Measurements from ENCODE around the gene BRD9. TPM values are rescaled to one million over a fixed set of nuclear protein-coding genes. Genes with fewer than 3 reads are reported as not detected.
"Not testable (repeated sequence)": the region's sequence is repeated elsewhere in the genome, so short reads cannot be mapped to it uniquely, and the experiment has no call there.

The BRD9 gene
- total RNA-seq, 1 experiment from 2014 or later = 77.6 TPM

DNA sequence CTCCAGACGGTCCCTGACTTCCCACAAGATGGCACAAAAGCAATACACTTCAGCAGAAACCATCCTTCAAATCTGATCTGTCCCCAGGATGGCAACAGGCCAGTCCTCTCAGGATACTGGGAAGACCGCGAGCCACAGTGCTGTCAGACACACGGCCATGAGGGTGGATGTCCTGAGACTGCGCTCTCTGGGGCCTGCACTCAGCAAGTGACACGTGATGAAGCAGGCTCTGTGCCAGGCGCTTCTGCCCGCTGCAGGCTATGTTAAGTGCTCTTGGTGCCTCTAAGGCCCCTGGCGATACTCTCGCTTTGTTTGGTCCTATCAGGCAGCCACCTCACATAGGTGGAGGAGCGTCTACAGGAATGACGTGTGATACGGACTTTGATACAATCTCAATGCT lies 7.1 kb downstream of the BRD9 start:
- no peak overlapping the region for H3K4me3 ChIP-seq
- H3K36me3 ChIP-seq = peaks cover 100% of the 10 kb centered on the region
- H3K27ac ChIP-seq = no peak overlapping the region
- no peaks in the 10 kb centered on the region for H3K27me3 ChIP-seq (replicated peaks)
- H3K9me3 ChIP-seq (replicated peaks) = no peaks in the 10 kb centered on the region
- no peak for DNase-seq (ENCODE audit: low read depth in 1 of 2, low spot score in 2 of 2)
- H3K4me1 ChIP-seq (replicated peaks) = no peaks in the 10 kb centered on the region

DNA sequence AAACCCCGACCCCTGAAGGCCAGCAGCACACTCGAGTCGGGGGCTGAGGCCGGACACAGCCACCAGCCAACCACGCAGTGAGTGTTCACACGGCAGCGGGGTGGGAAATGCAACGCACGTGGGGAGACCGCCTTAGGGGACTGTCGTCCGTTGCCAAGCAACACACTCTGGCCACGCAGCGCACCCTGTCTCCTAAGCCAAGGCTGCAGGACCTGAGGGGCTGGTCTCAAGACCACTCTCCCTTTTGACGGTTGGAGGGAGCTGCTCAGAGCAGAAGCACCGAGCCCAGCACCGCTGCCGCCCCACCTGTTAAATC lies 7.5 kb downstream of the BRD9 start:
- peaks cover 97% of the 10 kb centered on the region for H3K36me3 ChIP-seq
- no peak for DNase-seq (ENCODE audit: low read depth in 1 of 2, low spot score in 2 of 2)

DNA sequence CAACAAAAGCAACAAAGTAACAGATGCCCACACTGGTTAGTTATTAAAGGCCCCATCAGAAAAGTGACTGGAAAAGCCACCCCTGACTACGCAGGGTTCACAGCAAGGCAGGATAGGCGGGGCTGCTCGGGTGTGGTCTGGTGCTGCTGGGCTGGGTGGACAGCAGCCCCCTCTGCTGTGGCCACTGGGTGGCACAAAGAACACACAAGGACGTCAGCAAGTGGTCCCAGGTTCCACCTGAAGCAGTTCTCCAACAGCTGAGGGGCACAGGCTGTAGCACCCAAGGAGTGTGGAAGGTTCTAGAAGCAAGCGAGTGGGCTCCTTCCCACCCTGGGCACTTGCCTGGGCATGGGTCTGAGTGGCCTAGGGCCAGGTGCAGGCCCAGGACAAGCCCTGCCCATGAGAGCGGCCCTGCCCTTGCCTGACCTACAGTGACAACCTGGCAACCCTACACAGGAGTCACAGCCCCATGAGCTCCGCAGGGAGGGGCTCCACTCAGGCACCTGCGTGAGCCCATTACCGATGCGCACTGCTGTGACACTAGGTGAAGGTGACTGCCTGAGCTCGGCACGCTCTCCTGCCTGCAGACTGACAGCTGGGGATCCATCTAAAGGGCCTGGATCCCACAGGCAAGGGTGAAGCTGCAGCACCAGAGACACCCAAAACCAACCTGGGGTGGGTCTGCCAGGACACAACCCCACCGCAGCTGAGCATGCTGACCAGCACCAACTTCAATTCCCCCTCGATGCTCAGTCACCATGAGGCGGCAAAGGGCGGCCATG lies 8.1 kb downstream of the BRD9 start:
- Histone ChIP-seq H3K36me3 (peaks cover 91% of the 10 kb centered on the region), H3K4me3 (no peak overlapping the region), H3K27ac (no peak overlapping the region), H3K27me3 (replicated peaks) (no peaks in the 10 kb centered on the region), H3K9me3 (replicated peaks) (no peaks in the 10 kb centered on the region), H3K4me1 (replicated peaks) (no peaks in the 10 kb centered on the region)
- no peak for DNase-seq (ENCODE audit: low read depth in 1 of 2, low spot score in 2 of 2)

More for the DNA sequence above, 7.5 kb downstream of the BRD9 start:
- H3K9me3 ChIP-seq (replicated peaks) = no peaks in the 10 kb centered on the region
- no peaks in the 10 kb centered on the region for H3K4me1 ChIP-seq (replicated peaks)
- no peak overlapping the region for H3K27ac ChIP-seq
- no peaks in the 10 kb centered on the region for H3K27me3 ChIP-seq (replicated peaks)
- H3K4me3 ChIP-seq = no peak overlapping the region

DNA sequence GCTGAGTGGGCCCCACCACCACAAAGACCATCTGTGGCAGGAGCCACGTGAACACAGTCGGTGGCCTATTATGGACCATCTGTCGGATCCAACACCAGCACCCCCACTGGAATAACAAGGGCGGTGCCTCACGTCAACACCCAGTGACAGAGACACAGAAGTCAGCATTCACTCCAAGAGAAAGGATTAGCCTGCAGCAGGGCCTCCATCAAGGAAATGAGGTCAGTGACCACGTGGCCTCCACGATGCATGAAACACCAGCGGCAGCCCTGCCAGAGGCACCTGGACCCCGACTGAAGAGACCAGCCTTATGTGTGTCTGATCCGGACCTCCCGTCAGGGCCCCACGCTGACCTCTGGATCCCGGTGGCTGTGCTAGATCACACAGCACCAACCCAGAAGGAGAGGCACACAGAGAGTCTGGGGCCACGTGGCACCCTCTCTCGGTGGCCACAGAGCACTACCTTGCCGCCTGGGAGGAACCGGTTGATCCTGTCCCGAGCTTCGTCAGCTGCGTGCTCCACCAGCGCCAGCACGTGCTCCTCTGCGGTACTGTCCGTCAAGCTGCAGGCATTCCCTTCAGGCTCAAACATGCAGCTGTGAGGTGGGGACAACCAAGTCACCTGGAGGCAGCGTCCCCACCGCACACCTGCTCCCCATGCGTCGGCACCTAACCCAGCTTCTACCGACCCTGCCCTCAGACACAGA lies 9.0 kb downstream of the BRD9 start:
- Histone ChIP-seq H3K27ac (no peak overlapping the region), H3K4me1 (replicated peaks) (no peaks in the 10 kb centered on the region), H3K27me3 (replicated peaks) (no peaks in the 10 kb centered on the region), H3K4me3 (no peak overlapping the region), H3K36me3 (peaks cover 82% of the 10 kb centered on the region), H3K9me3 (replicated peaks) (no peaks in the 10 kb centered on the region)
- no peak for DNase-seq (ENCODE audit: low read depth in 1 of 2, low spot score in 2 of 2)

DNA sequence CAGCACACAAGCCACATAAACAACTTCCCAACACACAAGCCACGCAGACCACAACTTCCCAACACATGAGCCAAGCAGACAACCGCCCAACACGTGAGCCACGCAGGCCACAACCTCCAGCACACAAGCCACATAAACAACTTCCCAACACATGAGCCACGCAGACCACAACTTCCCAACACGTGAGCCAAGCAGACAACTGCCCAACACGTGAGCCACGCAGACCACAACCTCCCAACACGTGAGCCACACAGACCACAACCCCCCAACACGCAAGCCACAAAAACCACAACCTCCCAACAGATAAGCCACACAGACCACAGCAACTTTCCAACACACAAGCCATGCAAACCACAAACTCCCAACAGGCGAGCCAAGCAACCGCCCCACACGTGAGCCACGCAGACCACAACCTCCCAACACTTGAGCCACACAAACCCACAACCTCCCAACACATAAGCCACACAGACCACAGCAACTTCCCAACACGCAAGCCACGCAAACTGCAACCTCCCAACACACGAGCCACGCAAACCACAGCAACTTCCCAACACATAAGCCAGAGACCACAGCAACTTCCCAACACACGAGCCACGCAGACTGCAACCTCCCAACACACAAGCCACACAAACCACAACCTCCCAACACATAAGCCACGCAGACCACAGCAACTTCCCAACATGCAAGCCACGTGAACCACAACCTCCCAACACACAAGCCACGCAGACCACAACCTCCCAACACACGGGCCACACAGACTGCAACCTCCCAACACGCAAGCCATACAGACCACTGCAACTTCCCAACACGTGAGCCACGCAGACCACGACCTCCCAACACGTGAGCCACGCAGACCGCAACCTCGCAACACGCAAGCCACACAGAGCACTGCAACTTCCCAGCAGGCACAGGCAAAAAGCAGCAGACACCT lies 10.1 kb downstream of the BRD9 start:
- Histone ChIP-seq H3K36me3 (peaks cover 79% of the 10 kb centered on the region), H3K27ac (no peak overlapping the region), H3K4me3 (no peak overlapping the region), H3K4me1 (replicated peaks) (no peaks in the 10 kb centered on the region), H3K9me3 (replicated peaks) (no peaks in the 10 kb centered on the region), H3K27me3 (replicated peaks) (no peaks in the 10 kb centered on the region)
- no peak for DNase-seq (ENCODE audit: low read depth in 1 of 2, low spot score in 2 of 2)

DNA sequence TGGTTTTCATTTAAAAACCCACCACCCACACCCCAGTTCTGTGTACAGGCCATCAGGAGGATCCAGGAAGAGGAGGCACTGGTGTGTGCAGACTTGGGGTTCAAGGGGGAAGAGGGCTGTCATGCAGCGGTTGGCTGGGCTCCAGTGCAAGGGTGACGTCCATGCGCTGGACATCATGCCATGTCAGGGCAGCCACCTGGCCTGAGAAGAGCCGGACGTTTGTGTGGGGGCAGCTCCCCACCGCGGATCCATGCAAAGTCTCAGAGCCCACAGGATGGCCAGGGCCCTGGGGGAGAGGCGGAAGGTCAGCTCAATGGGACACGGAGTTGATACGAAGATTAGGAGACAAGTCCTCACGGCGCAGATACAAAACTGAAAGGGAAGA lies 11.1 kb downstream of the BRD9 start:
- H3K9me3 ChIP-seq (replicated peaks) = no peaks in the 10 kb centered on the region
- no peak overlapping the region for H3K27ac ChIP-seq
- DNase-seq (ENCODE audit: low read depth in 1 of 2, low spot score in 2 of 2) = no peak
- peaks cover 79% of the 10 kb centered on the region for H3K36me3 ChIP-seq
- no peaks in the 10 kb centered on the region for H3K4me1 ChIP-seq (replicated peaks)
- H3K27me3 ChIP-seq (replicated peaks) = no peaks in the 10 kb centered on the region
- H3K4me3 ChIP-seq = no peak overlapping the region

DNA sequence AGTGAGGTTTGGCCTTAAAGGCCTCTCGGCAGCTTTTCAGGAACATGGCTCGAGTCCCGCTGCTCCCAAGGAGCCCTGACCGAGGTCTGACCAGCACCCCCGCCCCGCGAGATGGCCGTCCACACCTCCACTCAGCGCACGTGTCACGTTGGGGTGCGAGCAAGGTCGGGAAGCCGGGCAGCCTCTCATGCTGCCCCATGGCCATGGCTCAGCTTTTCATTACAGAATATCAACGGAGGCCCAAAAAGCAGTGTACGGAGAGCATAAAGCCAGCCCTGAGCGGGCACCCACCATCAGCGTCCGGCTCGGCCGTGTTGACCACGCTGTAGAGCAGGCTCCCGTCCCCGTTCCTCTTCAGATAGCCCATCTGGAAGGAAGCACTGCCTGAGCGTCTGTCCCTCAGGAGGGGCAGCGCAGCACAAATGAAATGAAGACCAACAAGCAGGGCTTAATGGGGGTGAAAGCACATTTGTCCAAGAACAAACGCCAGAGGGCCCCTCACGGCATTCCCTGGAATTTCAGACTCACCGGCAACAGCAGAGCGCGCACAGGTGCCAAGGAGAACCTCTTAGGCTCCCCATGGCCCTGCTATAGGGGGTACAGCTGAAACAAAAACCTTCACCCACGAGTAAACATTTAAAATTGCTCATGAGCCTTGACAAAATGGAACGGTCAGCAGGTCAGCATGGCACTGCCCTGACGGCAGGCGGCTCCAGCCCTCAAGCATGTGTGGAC lies 11.6 kb downstream of the BRD9 start:
- DNase-seq (ENCODE audit: low read depth in 1 of 2, low spot score in 2 of 2) = no peak
- no peak overlapping the region for H3K4me3 ChIP-seq
- H3K9me3 ChIP-seq (replicated peaks) = no peaks in the 10 kb centered on the region
- no peak overlapping the region for H3K27ac ChIP-seq
- H3K4me1 ChIP-seq (replicated peaks) = no peaks in the 10 kb centered on the region
- peaks cover 79% of the 10 kb centered on the region for H3K36me3 ChIP-seq
- no peaks in the 10 kb centered on the region for H3K27me3 ChIP-seq (replicated peaks)

DNA sequence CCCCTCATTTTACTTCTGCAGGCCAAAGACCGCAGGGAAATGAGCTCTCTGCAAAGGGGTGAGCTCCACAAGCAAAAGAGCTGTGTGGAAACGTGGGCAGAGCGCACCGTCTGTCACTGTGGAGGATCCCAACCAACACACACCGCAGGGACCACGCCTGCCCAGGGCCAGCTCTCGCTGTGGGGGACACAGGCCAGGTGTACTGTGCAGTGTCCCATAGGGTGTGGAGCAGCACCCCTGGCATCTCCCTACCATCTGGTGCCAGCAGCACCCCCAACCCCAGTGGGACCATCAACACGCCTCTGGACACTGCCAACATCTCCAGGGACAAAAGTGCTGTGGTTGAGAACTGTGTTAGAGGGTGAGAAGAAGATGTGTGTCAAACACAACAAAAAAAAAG lies 13.9 kb downstream of the BRD9 start:
- H3K4me1 ChIP-seq (replicated peaks); H3K4me3 ChIP-seq; H3K9me3 ChIP-seq (replicated peaks); H3K27me3 ChIP-seq (replicated peaks); DNase-seq (ENCODE audit: low read depth in 1 of 2, low spot score in 2 of 2); H3K27ac ChIP-seq: not testable (repeated sequence)
- peaks cover 79% of the 10 kb centered on the region for H3K36me3 ChIP-seq

DNA sequence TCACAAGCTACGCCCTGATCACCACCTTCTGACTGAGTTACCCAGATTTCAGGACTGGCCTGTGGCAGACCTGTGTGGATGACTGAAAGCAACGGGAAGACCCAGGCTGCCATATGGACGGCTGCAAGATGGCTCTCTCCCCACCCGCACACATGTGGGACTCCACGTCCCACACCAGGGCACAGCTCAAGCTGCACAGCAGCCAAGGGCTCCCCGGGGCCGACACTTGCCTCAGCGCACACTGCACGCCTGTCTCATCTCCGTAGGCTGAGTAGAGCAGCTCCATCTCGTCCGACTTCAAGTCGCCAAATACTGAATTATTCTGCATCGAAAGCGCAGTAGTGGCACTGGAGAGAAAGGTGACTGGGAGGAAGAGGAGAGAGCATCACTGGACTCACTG lies 14.5 kb downstream of the BRD9 start:
- Histone ChIP-seq H3K9me3 (replicated peaks) (no peaks in the 10 kb centered on the region), H3K27ac (no peak overlapping the region), H3K36me3 (peaks cover 79% of the 10 kb centered on the region), H3K4me1 (replicated peaks) (no peaks in the 10 kb centered on the region), H3K27me3 (replicated peaks) (no peaks in the 10 kb centered on the region), H3K4me3 (no peak overlapping the region)
- no peak for DNase-seq (ENCODE audit: low read depth in 1 of 2, low spot score in 2 of 2)

DNA sequence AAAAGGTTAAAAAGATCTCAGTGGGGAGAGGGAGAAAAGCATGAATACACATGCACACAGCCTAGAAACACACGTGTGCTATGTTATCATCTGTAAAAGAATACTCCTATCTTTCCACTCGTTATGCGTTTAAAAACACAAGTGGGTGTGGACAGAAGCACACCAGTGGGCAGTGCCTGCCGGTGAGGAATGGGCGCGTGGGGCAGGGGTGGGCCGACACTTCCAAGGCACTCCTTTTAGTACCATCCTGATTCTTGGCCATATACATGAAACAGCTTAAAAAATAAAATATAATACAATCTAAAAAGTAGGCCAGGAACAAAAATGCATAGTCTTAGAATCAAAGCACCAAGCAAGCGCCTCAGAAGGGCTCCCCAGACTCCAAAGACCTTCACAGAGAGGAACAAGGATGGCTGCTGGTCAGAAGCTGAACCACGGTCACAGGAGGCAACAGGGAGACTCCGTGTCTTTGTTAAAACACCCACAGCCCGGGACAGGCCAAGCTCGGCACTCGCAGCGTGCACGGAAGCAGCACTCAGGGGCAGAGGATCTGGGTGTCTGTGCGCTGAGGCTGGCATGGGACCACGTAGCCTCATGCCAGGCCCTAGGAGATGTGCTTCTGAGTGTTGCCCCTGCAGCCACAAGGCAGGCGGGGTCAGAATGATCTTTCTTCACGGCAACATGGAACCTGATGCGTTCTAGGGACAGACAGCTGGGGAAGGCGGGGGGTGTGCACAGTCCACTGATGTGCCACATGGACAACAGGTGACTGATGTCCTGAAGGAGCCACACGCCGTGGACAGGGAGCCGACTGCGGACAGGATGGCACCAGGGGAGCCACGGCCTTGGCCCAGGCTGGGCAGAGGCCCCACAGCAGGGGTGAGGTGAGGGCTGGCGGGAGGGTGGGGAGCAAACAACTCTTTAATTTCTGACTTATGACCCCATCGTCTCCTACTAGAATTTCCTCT lies 15.9 kb downstream of the BRD9 start:
- no peak overlapping the region for H3K4me3 ChIP-seq
- peaks cover 79% of the 10 kb centered on the region for H3K36me3 ChIP-seq
- no peak for DNase-seq (ENCODE audit: low read depth in 1 of 2, low spot score in 2 of 2)

DNA sequence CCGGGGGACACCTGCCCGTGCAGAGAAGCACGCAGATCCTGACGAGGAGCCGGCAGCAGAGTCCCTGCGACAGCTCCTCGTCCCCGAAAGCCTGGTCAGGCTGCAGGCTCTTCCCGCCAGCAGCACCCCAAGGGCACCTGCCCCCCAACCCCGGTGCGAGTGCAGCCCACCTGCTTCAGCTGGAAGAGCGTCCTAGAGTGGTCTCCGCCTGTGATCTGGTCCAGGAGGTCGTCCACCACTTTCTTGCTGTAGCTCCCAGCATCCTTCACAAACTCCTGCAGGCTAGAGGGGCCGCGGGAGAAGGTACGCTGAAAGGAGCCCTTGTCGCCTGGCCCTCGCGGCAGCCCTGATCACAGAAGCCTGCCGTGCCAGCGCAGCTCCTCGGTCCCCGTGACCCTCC lies 16.7 kb downstream of the BRD9 start:
- H3K27ac ChIP-seq = no peak overlapping the region

More for the DNA sequence above, 15.9 kb downstream of the BRD9 start:
- Histone ChIP-seq H3K4me1 (replicated peaks) (no peaks in the 10 kb centered on the region), H3K9me3 (replicated peaks) (no peaks in the 10 kb centered on the region), H3K27ac (no peak overlapping the region), H3K27me3 (replicated peaks) (no peaks in the 10 kb centered on the region)

DNA sequence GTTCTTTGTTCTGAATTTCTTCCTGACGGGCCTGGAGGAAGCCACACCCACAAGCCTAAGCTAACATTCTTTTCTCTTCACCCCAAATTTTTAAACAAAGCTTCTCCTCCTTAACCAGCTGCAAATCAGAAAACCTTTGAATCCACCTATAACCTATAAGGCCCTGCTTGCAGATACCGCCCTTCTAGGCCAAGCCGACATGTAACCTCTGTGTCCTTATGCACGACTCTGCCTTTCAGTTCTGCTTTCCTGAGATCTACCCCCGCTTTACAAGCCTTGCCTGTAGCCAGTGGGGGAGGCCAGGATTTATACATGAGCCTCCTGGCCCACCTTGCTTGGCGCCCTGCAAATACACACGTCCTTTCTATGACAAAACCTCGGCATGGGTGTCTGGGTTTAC lies 19.3 kb downstream of the BRD9 start:
- peaks cover 100% of the 10 kb centered on the region for H3K36me3 ChIP-seq
- no peak overlapping the region for H3K27ac ChIP-seq
- H3K27me3 ChIP-seq (replicated peaks) = no peaks in the 10 kb centered on the region

More for the DNA sequence above, 16.7 kb downstream of the BRD9 start:
- DNase-seq (ENCODE audit: low read depth in 1 of 2, low spot score in 2 of 2) = no peak
- Histone ChIP-seq H3K4me1 (replicated peaks) (no peaks in the 10 kb centered on the region), H3K9me3 (replicated peaks) (no peaks in the 10 kb centered on the region), H3K36me3 (peaks cover 79% of the 10 kb centered on the region), H3K27me3 (replicated peaks) (no peaks in the 10 kb centered on the region), H3K4me3 (no peak overlapping the region)

More for the DNA sequence above, 19.3 kb downstream of the BRD9 start:
- Histone ChIP-seq H3K4me3 (no peak overlapping the region), H3K9me3 (replicated peaks) (no peaks in the 10 kb centered on the region), H3K4me1 (replicated peaks) (no peaks in the 10 kb centered on the region)
- DNase-seq (ENCODE audit: low read depth in 1 of 2, low spot score in 2 of 2) = no peak
